Measurements from ENCODE around the gene CCDC150. TPM values are rescaled to one million over a fixed set of nuclear protein-coding genes. Genes with fewer than 3 reads are reported as not detected.

Gene CCDC150
- 1 to 10 TPM in 1 of 2 donors, under 1 TPM in 1; 0.50 to 7.6 TPM for total RNA-seq

DNA sequence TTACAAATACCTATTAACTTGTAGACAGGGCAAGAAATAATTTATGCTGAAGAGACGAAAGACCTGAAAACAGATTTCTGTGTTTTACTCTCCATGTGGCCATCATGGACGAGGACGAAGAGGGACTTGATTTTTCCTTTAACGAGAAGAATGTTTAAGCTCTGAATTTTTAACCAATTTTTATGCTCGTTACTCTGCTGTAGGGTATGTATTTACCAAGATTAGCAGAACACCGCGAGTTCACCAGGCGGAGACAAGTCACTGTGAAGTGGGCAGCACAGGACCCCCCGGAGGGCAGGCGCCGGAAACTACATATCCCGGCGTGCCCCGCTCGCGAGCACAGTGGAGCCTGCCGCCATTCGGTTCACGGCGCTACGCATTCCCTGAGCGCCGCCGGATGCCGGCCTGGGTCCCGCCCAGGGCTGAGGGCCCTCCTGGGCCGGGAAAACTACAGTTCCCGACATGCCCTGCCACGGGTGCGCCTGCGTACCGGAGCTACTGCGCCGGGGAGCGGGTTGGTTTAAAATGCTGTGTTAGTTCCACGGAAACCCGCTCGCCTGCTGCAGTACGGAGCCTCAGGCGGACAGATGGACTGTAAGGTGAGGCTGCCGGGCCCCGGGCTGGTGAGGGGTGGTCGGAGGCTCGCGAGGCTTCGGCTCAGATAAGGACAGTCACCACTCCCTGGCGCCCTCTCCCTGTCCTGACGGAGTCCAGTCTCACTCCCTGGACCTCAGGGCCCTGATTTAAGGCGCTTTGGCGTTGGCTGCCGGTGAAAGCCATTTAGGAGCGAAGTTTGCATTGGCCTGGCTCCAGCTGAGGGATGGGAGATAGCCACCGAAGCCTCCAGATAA is at the start of gene CCDC150:
CCDC150 (plus strand) TSS at position 536 of the 851 bp plus-strand sequence; CDS start at position 588, 52 bp downstream.
- peak; percentile 94 for TF ChIP-seq POLR2AphosphoS5 (IDR thresholded peaks at IDR 0.05)
- TF ChIP-seq POLR2A (IDR thresholded peaks at IDR 0.05): peak; percentile 26
- peak in 2 of 4 experiments; percentile 14 to 29 for TF ChIP-seq CTCF (IDR thresholded peaks at IDR 0.05)
- Histone ChIP-seq H3K4me3 (peak within 1 kb of the TSS; percentile 44 to 46), H3K36me3 (no peaks in the 10 kb centered on the region), H3K27ac (no peak within 1 kb of the TSS), H3K4me1 (replicated peaks) (no peaks in the 10 kb centered on the region), H3K9me3 (no peaks in the 10 kb centered on the region), H3K27me3 (replicated peaks; ENCODE audit: insufficient read depth) (no peaks in the 10 kb centered on the region)
- intact Hi-C loops (cut with DNase I): no loop called here
- 5% methylated on average over 42 of the region's 53 CpGs for WGBS
- DNase-seq (ENCODE audit: low spot score): peak; percentile 88

DNA sequence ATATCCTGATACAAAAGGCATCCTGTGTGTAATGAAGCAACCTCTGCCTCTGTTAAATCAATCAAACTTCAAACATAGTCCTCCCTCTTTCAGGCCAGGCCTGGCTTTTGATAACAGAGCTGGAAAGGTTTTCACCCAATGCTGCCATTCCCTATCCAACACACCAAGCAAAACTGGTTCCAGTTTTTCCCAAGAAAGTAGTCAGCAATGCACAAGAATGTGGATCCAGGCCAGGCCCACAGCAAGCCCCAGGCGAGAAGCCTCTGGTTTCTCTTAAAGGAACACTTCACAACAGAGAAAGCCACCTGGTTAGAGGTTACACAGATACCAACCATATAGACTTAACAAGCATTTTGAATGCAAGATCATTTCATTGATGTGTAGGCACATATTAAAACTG is 49.2 kb upstream of the CCDC150 start:
- Histone ChIP-seq H3K27ac (no peak overlapping the region), H3K4me3 (no peak overlapping the region), H3K9me3 (no peaks in the 10 kb centered on the region), H3K27me3 (replicated peaks; ENCODE audit: insufficient read depth) (no peaks in the 10 kb centered on the region), H3K36me3 (no peaks in the 10 kb centered on the region), H3K4me1 (replicated peaks) (no peaks in the 10 kb centered on the region)
- DNase-seq (ENCODE audit: low spot score): no peak
- intact Hi-C loops (cut with DNase I): no loop called here
- TF ChIP-seq POLR2AphosphoS5 (IDR thresholded peaks at IDR 0.05) (no peak), POLR2A (IDR thresholded peaks at IDR 0.05) (no peak), CTCF (IDR thresholded peaks at IDR 0.05) (no peak)
- 59% methylated on average over 1 of the region's 1 CpG for WGBS

GRCh38 chr2:196591004-196591403 is 48.5 kb upstream of the CCDC150 start:
- H3K27me3 ChIP-seq (replicated peaks; ENCODE audit: insufficient read depth): no peaks in the 10 kb centered on the region
- no peak overlapping the region for H3K27ac ChIP-seq
- TF ChIP-seq POLR2AphosphoS5 (IDR thresholded peaks at IDR 0.05) (no peak), POLR2A (IDR thresholded peaks at IDR 0.05) (no peak), CTCF (IDR thresholded peaks at IDR 0.05) (no peak)
- 96% methylated on average over 8 of the region's 8 CpGs for WGBS
- no peak for DNase-seq (ENCODE audit: low spot score)
- no peak overlapping the region for H3K4me3 ChIP-seq
- no peaks in the 10 kb centered on the region for H3K36me3 ChIP-seq
- intact Hi-C loops (cut with DNase I): no loop called here
- no peaks in the 10 kb centered on the region for H3K9me3 ChIP-seq
- H3K4me1 ChIP-seq (replicated peaks): no peaks in the 10 kb centered on the region

GRCh38 chr2:196591621-196592022 is 47.9 kb upstream of the CCDC150 start:
- no peak overlapping the region for H3K27ac ChIP-seq
- H3K9me3 ChIP-seq: no peaks in the 10 kb centered on the region
- WGBS: 57% methylated on average over 4 of the region's 4 CpGs
- no peaks in the 10 kb centered on the region for H3K4me1 ChIP-seq (replicated peaks)
- TF ChIP-seq CTCF (IDR thresholded peaks at IDR 0.05) (no peak), POLR2AphosphoS5 (IDR thresholded peaks at IDR 0.05) (no peak), POLR2A (IDR thresholded peaks at IDR 0.05) (no peak)
- no peaks in the 10 kb centered on the region for H3K36me3 ChIP-seq
- H3K4me3 ChIP-seq: no peak overlapping the region
- DNase-seq (ENCODE audit: low spot score): no peak
- intact Hi-C loops (cut with DNase I): no loop called here
- H3K27me3 ChIP-seq (replicated peaks; ENCODE audit: insufficient read depth): no peaks in the 10 kb centered on the region

Data from prostate gland (tissue), 2 donors.